Measurements from ENCODE around the gene PRXL2A.

Gene PRXL2A

DNA sequence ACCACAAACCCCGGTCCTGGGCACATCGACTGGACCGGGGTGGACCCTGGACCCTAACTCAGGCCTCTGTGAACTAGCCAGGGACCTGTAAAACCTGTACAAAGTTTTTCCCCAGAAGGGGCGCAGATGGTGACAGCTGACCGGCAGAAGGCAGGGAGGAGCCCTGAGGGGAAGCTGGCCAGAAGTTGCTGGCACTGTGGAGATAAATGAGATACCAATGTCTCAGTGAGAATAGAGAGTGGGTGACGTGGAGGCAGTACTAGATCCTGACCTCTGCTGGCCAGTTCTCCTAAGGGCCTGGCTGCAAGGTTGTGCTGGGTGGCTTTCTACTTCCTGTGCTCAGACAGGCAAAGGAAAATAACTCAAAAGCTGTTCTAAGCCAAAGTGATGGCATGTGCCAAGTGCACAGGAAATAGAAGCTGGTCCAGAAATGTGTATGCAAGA, 35.2 kb downstream of the PRXL2A start:
- in situ Hi-C loops (cut with MboI; ENCODE audit: low sequenced_read_pairs), result no loop called here

GRCh38 chr10:80444124-80444523, 35.8 kb downstream of the PRXL2A start:
- Histone ChIP-seq H3K9me3 (no peaks in the 10 kb centered on the region), H3K27me3 (ENCODE audit: low read depth) (no peaks in the 10 kb centered on the region), H3K4me1 (no peaks in the 10 kb centered on the region), H3K4me3 (no peak overlapping the region), H3K36me3 (replicated peaks) (no peaks in the 10 kb centered on the region)
- DNase-seq (ENCODE audit: low spot score in 2 of 2), result no peak
- in situ Hi-C loops (cut with MboI; ENCODE audit: low sequenced_read_pairs), result no loop called here

More for the DNA sequence above, 35.2 kb downstream of the PRXL2A start:
- no peak for DNase-seq (ENCODE audit: low spot score in 2 of 2)
- Histone ChIP-seq H3K27me3 (ENCODE audit: low read depth) (no peaks in the 10 kb centered on the region), H3K4me1 (no peaks in the 10 kb centered on the region), H3K9me3 (no peaks in the 10 kb centered on the region), H3K36me3 (replicated peaks) (no peaks in the 10 kb centered on the region), H3K4me3 (no peak overlapping the region)

DNA sequence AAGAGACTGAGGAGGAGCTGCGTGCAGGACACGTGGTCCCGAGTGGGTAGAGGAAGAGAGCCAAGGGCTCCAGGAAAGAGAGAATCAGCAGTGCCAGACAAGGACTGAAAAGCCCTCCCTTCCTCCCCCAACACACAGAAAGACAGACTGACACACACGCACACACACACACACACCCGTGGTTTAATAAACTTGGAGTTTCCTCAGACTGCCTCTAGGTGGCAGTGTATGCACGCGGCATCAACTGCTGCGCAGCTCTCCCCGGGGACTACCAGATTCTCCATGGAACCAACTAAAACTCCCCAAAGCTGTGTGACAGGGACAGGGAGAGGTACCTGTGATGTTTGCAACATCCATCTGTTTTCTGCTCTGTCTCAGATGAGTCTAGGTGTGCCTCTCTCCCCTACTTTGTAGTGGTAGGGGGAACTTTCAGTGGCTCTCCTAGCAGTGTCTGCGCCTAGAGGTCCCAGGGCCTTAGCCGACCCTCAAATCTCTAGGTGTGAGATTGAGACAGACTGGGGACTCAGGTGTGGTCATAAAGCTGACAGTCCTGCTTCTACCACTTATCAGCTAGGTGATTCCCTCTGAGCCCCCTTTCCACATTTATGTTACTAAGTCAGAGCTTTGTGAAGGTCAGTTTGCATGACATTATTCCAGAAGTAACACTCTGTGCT, 36.4 kb downstream of the PRXL2A start:
- no peaks in the 10 kb centered on the region for H3K36me3 ChIP-seq (replicated peaks)
- no peaks in the 10 kb centered on the region for H3K4me1 ChIP-seq
- H3K4me3 ChIP-seq, result no peak overlapping the region
- H3K27me3 ChIP-seq (ENCODE audit: low read depth), result no peaks in the 10 kb centered on the region
- no peaks in the 10 kb centered on the region for H3K9me3 ChIP-seq
- in situ Hi-C loops (cut with MboI; ENCODE audit: low sequenced_read_pairs), result loop anchor here (5.0 kb wide), 1 partner anchor 63 kb away; no protein-coding TSS in a partner anchor
- peak; percentile 65 to 77 for DNase-seq (ENCODE audit: low spot score in 2 of 2)

GRCh38 chr10:80447436-80448190, 39.3 kb downstream of the PRXL2A start:
- Histone ChIP-seq H3K36me3 (replicated peaks) (no peaks in the 10 kb centered on the region), H3K27me3 (ENCODE audit: low read depth) (no peaks in the 10 kb centered on the region), H3K4me1 (no peaks in the 10 kb centered on the region), H3K4me3 (no peak overlapping the region), H3K9me3 (no peaks in the 10 kb centered on the region)
- in situ Hi-C loops (cut with MboI; ENCODE audit: low sequenced_read_pairs), result loop anchor here (5.0 kb wide), 1 partner anchor 60 kb away; no protein-coding TSS in a partner anchor
- DNase-seq (ENCODE audit: low spot score in 2 of 2), result no peak

DNA sequence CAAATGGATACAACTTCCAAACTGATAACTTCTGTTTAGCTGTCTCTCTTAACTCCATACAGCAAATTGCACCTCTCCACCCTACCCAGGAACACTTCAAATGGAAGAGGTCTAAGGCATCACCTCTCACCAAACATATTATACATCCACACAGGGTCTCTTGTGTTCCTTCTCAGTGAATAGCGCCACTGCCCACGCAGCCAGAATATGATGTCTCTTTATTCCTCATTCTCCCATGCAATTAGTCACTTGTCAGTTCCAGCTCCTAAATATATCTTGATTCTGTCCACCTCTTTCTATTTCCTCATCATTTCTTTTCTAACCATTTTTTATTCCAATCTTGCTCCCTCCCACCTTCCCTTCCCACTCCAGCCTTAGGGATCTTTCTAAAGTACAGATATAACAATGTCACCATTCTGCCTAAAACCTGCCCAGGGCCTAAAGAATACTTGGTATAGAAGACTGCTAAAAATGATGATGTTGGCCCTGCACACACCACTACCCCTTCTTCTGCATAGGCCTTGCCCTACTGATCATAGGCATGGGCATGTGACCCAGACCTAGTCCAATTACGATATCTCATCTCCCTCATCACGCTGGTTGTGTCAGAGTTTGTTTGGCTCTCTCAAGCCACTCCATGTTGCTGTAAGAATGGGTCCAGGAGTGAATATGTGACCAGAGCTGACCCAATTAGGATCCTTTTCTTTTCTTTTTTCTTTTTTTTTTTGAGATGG, 40.0 kb downstream of the PRXL2A start:
- in situ Hi-C loops (cut with MboI; ENCODE audit: low sequenced_read_pairs), result loop anchor here (5.0 kb wide), 1 partner anchor 59 kb away; no protein-coding TSS in a partner anchor
- DNase-seq (ENCODE audit: low spot score in 2 of 2), result no peak
- H3K4me1 ChIP-seq, result peaks cover 2% of the 10 kb centered on the region; the same call in 1 of the 2 replicates

DNA sequence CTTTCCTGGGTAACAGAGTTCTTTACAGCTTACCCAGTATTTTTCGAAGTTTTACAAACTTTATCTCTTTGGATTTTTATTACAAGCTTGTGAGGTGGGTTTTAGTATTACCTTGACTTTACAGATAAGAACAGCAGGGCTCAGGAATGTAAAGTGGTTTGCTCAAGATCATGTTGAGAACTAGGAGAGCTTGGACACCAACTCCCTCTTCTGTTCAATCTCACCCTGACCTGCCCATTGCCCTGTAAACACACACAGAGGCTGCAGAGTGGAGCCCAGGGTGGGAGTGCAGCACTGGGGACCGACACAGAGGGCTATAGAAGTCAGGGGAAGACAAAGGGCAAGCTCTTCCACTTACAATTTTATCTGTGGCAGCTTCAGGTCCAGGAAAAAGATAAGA, 41.2 kb downstream of the PRXL2A start:
- in situ Hi-C loops (cut with MboI; ENCODE audit: low sequenced_read_pairs), result loop anchor here (5.0 kb wide), 1 partner anchor 58 kb away; no protein-coding TSS in a partner anchor
- peaks cover 5% of the 10 kb centered on the region; the same call in 1 of the 2 replicates for H3K4me1 ChIP-seq

More for the DNA sequence above, 40.0 kb downstream of the PRXL2A start:
- Histone ChIP-seq H3K4me3 (no peak overlapping the region), H3K36me3 (replicated peaks) (no peaks in the 10 kb centered on the region), H3K27me3 (ENCODE audit: low read depth) (no peaks in the 10 kb centered on the region), H3K9me3 (no peaks in the 10 kb centered on the region)

DNA sequence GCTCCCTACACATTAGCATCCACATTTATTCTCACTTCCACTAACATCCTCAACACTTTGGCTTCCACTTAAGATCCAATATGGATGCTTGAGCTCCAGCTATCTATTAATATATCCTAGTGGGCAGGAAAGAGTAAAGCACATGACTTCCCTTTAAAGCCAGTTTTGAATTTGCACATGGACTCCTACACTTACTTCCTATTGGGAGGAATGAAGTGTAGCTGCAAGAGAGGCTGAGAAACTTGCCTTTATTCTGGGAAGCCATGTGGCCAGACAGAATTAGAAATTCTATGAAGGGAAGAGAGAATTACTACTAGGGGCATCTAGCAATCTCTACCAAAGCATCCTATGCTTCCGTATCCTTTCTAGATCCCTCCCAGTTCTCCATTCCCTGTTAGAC, 42.8 kb downstream of the PRXL2A start:
- in situ Hi-C loops (cut with MboI; ENCODE audit: low sequenced_read_pairs), result no loop called here
- Histone ChIP-seq H3K4me3 (no peak overlapping the region), H3K9me3 (no peaks in the 10 kb centered on the region)

More for the DNA sequence above, 41.2 kb downstream of the PRXL2A start:
- H3K4me3 ChIP-seq, result no peak overlapping the region
- H3K27me3 ChIP-seq (ENCODE audit: low read depth), result no peaks in the 10 kb centered on the region
- H3K36me3 ChIP-seq (replicated peaks), result no peaks in the 10 kb centered on the region
- DNase-seq (ENCODE audit: low spot score in 2 of 2), result no peak
- no peaks in the 10 kb centered on the region for H3K9me3 ChIP-seq

DNA sequence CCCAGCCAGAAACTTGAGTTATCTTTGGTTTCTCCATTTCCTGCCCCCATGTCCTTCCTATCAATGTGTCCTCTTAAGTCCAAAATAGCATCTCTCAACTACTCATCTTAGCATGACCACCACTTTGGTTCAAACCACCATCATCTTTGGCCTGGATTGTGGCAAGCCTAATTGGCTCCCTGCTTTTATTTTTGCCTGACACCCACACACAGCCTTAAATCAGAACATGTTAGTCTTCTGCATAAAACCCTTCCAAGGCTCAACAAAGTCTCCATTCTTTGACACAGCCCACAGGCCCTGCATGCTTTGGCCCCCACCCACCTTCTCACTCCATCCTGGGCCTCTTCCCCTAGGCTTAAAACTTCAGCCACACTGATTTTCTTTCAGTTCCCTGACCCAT, 43.7 kb downstream of the PRXL2A start:
- Histone ChIP-seq H3K4me1 (peaks cover 5% of the 10 kb centered on the region; the same call in 1 of the 2 replicates), H3K9me3 (no peaks in the 10 kb centered on the region), H3K27me3 (ENCODE audit: low read depth) (no peaks in the 10 kb centered on the region), H3K4me3 (no peak overlapping the region), H3K36me3 (replicated peaks) (no peaks in the 10 kb centered on the region)
- DNase-seq (ENCODE audit: low spot score in 2 of 2), result no peak
- in situ Hi-C loops (cut with MboI; ENCODE audit: low sequenced_read_pairs), result no loop called here

More for the DNA sequence above, 42.8 kb downstream of the PRXL2A start:
- no peaks in the 10 kb centered on the region for H3K27me3 ChIP-seq (ENCODE audit: low read depth)
- peaks cover 5% of the 10 kb centered on the region; the same call in 1 of the 2 replicates for H3K4me1 ChIP-seq
- no peaks in the 10 kb centered on the region for H3K36me3 ChIP-seq (replicated peaks)
- no peak for DNase-seq (ENCODE audit: low spot score in 2 of 2)

GRCh38 chr10:80452640-80453039, 44.3 kb downstream of the PRXL2A start:
- DNase-seq (ENCODE audit: low spot score in 2 of 2), result no peak
- Histone ChIP-seq H3K4me1 (peaks cover 5% of the 10 kb centered on the region; the same call in 1 of the 2 replicates), H3K36me3 (replicated peaks) (no peaks in the 10 kb centered on the region), H3K4me3 (no peak overlapping the region), H3K27me3 (ENCODE audit: low read depth) (no peaks in the 10 kb centered on the region), H3K9me3 (no peaks in the 10 kb centered on the region)
- in situ Hi-C loops (cut with MboI; ENCODE audit: low sequenced_read_pairs), result no loop called here

DNA sequence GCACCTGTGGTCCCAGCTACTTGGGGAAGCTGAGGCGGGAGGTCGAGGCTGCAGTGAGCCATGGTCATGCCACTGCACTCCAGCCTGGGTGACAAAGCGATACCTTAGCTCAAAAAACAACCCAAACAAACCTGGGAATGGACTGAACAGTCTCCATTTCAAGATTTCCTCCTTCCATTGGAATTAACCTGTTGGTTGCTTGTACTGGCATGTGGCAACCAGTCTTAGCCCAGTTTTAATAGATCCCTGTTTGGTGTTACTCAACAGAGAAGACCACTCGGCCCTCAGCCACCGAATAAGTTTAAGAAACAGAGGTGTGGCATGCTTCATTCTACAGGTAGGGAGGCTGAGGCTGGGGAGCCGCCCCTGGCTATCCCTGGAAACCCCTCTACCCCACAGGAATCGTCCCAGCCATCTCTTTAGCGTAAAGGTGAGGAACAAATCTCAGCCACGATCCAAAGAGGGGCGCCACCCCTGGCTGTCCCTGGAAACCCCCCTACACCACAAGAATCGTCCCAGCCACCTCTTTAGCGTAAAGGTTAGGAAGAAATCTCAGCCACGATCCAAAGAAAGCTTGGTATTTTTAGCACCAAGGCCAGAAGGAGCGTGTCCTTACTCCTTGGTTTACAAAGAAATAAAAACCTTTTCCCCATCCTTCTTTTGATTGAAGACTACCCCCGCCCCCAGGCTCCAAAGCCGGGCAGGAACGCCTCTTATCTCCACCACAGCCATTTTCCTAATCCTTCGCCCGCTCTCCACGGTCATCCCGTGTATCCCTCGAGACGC, 44.9 kb downstream of the PRXL2A start:
- Histone ChIP-seq H3K9me3 (no peaks in the 10 kb centered on the region), H3K4me3 (peak overlapping the region; percentile 35), H3K4me1 (peaks cover 5% of the 10 kb centered on the region; the same call in 1 of the 2 replicates), H3K27me3 (ENCODE audit: low read depth) (no peaks in the 10 kb centered on the region), H3K36me3 (replicated peaks) (no peaks in the 10 kb centered on the region)
- in situ Hi-C loops (cut with MboI; ENCODE audit: low sequenced_read_pairs), result no loop called here
- no peak for DNase-seq (ENCODE audit: low spot score in 2 of 2)

- Histone ChIP-seq H3K9me3 (no peaks in the 10 kb centered on the region), H3K4me1 (peaks cover 5% of the 10 kb centered on the region; the same call in 1 of the 2 replicates), H3K27me3 (ENCODE audit: low read depth) (no peaks in the 10 kb centered on the region), H3K4me3 (peak within 1 kb of the TSS; percentile 64), H3K36me3 (replicated peaks) (no peaks in the 10 kb centered on the region)
- in situ Hi-C loops (cut with MboI; ENCODE audit: low sequenced_read_pairs), result no loop called here
- DNase-seq (ENCODE audit: low spot score in 2 of 2), result peak; percentile 69 to 82
These were observed 45.6 kb downstream of the PRXL2A start, which contains the start of gene TSPAN14 for GRCh38 chr10:80453842-80454512. Gene TSPAN14, plus strand, starts transcription at chr10:80454310. Its CDS starts 34,924 bp downstream, at chr10:80489234.
